GM23248 (cell line): Measurements from ENCODE around the gene PIP5K1B.

Source experiments
- EZH2 ChIP-seq: fragments of 200-600 bp; sonication (generic); IDR thresholded peaks from 2 replicates; pipeline ENCODE4 v1.6.1; 2018; ENCODE audit warnings: antibody characterized with exemption, mild to moderate bottlenecking; ENCODE audit not compliant: insufficient read depth, poor library complexity, severe bottlenecking
- EZH2phosphoT487 ChIP-seq: fragments of 200-600 bp; sonication (generic); IDR thresholded peaks from 2 replicates; pipeline ENCODE4 v1.6.1; 2018; ENCODE audit warnings: antibody characterized with exemption, moderate library complexity, mild to moderate bottlenecking, low read depth; ENCODE audit not compliant: insufficient read depth

DNA sequence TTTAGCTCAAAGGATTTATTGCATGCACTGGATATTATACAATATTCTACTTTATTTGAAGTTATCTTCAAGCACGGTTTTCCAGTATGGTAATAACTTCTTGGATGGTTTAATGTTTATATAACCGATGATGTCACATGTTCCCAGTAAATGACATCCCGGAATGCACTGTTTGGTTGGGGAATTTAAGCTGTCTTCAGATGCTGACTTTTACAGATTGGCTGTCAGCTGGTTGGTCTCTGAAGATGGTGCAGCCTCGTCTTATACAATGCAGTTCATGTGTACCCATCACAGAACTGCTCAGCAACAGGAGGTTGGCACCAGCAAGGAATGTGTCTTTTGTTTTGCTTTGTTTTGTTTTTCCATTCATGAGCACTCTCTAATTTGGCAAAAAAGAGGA, 165.0 kb downstream of the PIP5K1B start:
- TF ChIP-seq EZH2 (no peak), EZH2phosphoT487 (no peak)
